SIG-M5 treated with dmso at 0.1 percent for 504 hours (cell line): ENCODE results near the gene TEX52.

Source experiments
- DNase-seq: peaks from one replicate; lab custom pipeline; 2025; ENCODE audit not compliant: unreplicated experiment; lab: John Stamatoyannopoulos, UW

The TEX52 gene

GRCh38 chr12:2800046-2800570 is 56.7 kb downstream of the TEX52 start:
- DNase-seq: no peak
